K562 (cell line): ENCODE measurements around the gene GEMIN5. TPM values are rescaled to one million over a fixed set of nuclear protein-coding genes. Genes with fewer than 3 reads are reported as not detected.

Experiments
- ARID1B ChIP-seq: fragments of 450-650 bp; IDR thresholded peaks from 2 replicates; pipeline ENCODE4 v1.6.1; 2016; ENCODE audit warnings: antibody characterized with exemption, mild to moderate bottlenecking, inconsistent platforms
- CAMTA2 ChIP-seq: fragments of 250-450 bp; sonication (Bioruptor Pico); conservative IDR thresholded peaks from 2 replicates; pipeline ENCODE4 v1.5.1; 2022
- CBX8 ChIP-seq: fragments of 200-600 bp; sonication (generic); IDR thresholded peaks from 2 replicates; pipeline ENCODE4 v1.6.1; 2012; ENCODE audit warnings: borderline replicate concordance, mixed run types, low read depth, mild to moderate bottlenecking, moderate library complexity, mixed read lengths, low read length, control low read depth, inconsistent platforms; ENCODE audit not compliant: poor library complexity, severe bottlenecking; ENCODE audit errors: extremely low read depth
- HDAC8 ChIP-seq: fragments of 450-650 bp; IDR thresholded peaks from 2 replicates; pipeline ENCODE4 v1.6.1; 2016; ENCODE audit warnings: mild to moderate bottlenecking, missing genetic modification characterization, moderate library complexity, missing compliant biosample characterization
- HNRNPH1 ChIP-seq: fragments of 200-400 bp; formaldehyde crosslinking; optimal IDR thresholded peaks from 2 replicates; pipeline ENCODE3; 2017; ENCODE audit warnings: low read depth, mild to moderate bottlenecking, low read length, moderate library complexity
- KAT8 ChIP-seq: fragments of 450-650 bp; IDR thresholded peaks from 2 replicates; pipeline ENCODE4 v1.6.1; 2016; ENCODE audit warnings: low read depth, mild to moderate bottlenecking
- KLF13 ChIP-seq: fragments of 450-650 bp; IDR thresholded peaks from 2 replicates; pipeline ENCODE4 v1.6.1; 2016; ENCODE audit warnings: missing genetic modification characterization, low read depth, mild to moderate bottlenecking, missing compliant biosample characterization, moderate library complexity, borderline replicate concordance
- MAFF ChIP-seq: IDR thresholded peaks from 2 replicates; pipeline ENCODE4 v1.6.1; 2012; ENCODE audit warnings: low read length, improper control_type of control experiment
- SMARCE1 ChIP-seq: fragments of 450-650 bp; IDR thresholded peaks from 2 replicates; pipeline ENCODE4 v1.7.1; 2016; ENCODE audit warnings: mild to moderate bottlenecking
- XRCC3 ChIP-seq: fragments of 450-650 bp; IDR thresholded peaks from 2 replicates; pipeline ENCODE4 v1.6.1; 2017; ENCODE audit warnings: mild to moderate bottlenecking, moderate library complexity
- ZBTB11 ChIP-seq, 3 experiments: fragments of 200-800 bp in 1 of 3; fragments of 250-450 bp in 1 of 3; fragments of 450-650 bp in 1 of 3; sonication (Bioruptor Pico) in 1 of 3; sonication (Bioruptor generic) in 1 of 3; formaldehyde crosslinking in 1 of 3; IDR thresholded peaks; 2 replicates each; pipeline versions ENCODE4 v1.6.1 to v1.8.0; 2016 to 2022; ENCODE audit warnings: mild to moderate bottlenecking in 2 of 3, missing genetic modification characterization in 2 of 3, missing compliant biosample characterization in 1 of 3, moderate library complexity in 1 of 3
- ZC3H8 ChIP-seq: fragments of 450-650 bp; IDR thresholded peaks from 2 replicates; pipeline ENCODE4 v1.6.1; 2017
- ZNF551 ChIP-seq: fragments of 250-450 bp; sonication (Bioruptor Pico); IDR thresholded peaks from 2 replicates; pipeline ENCODE4 v1.5.0; 2021; ENCODE audit warnings: mild to moderate bottlenecking, moderate library complexity
- ZNF764 ChIP-seq: fragments of 250-450 bp; sonication (Bioruptor Pico); IDR thresholded peaks from 2 replicates; pipeline ENCODE4 v1.4.0; 2020; ENCODE audit warnings: low read depth, mild to moderate bottlenecking, moderate library complexity
- polyA plus RNA-seq, 8 experiments: library from polyadenylated mRNA; depleted of rRNA in 4 of 8; stranded (reverse) in 5 of 8; unstranded in 3 of 8; fragments of >200 nt; fragmentation: Nextera tagmentation in 2 of 8; fragmentation: Illumina TruSeq in 1 of 8; extraction: Ambion mirVana in 2 of 8; extraction: Trizol in 1 of 8; gene quantifications; 2 replicates each; pipeline versions ENCODE4 v1.2.1 to v1.2.3, GENCODE V29; 2011 to 2014; ENCODE audit warnings: inconsistent platforms in 1 of 8, missing spikeins in 1 of 8
- total RNA-seq, 7 experiments: library from RNA; depleted of rRNA in 6 of 7; stranded (reverse); fragments of >200 nt in 6 of 7; fragmentation: Illumina TruSeq in 2 of 7; extraction: Trizol in 2 of 7; gene quantifications; 2 replicates each; pipeline versions ENCODE4 v1.2.1 to v1.2.3, GENCODE V29; 2011 to 2021; ENCODE audit warnings: low replicate concordance in 1 of 7
- TF ChIP-seq, protein P1 (sequence below): fragments of 250-450 bp; sonication (Bioruptor Pico); IDR thresholded peaks from 2 replicates; pipeline ENCODE4 v1.5.1; 2021; ENCODE audit warnings: mild to moderate bottlenecking
- TF ChIP-seq, protein P2 (sequence below): IDR thresholded peaks from 2 replicates; pipeline ENCODE4 v1.6.1; 2014; ENCODE audit warnings: antibody characterized with exemption

Gene GEMIN5
- total and polyA plus RNA-seq, 9 of the 15 experiments (the other 6 are each of a cell fraction or from before 2014, with no cell fraction given) = 10.3 to 48.2 (median 34.7) TPM

DNA sequence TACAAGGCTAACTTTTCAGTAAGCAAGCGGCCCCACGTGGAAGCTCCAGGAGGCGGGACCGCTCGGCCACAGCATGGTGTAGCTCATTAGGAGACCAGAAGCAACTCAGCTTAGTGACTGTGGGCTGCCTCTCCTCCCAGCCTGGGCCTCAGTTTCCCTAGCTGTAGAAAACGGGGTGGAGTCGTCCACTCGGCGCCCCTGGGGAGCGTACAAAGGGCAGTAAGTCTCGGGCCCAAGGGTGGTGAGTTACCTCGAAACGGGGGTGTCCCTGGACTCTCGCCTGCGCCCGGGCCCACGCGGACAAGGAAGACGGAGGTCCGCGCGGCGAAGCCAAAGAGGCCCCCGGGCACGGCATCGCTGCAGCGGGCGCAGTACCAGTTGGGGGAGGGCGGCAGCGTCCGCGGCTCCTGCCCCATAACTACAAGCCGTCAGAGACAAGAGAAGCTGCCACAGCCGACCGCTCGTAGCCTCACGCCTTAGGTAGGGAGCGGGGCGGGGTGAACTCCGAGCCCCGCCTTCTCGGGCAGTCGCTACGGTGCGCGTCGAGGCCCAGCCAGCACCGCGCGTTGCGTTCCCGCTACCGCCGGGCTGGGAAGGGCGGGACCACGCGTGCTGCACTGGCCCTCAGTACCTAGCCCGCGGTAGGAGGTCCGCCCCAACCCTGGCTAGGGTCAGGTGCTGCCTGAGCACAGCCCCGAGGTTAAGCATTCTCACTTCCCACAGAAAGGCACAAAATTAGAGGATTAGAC, at the start of gene GEMIN5 (continued):
- TF ChIP-seq ZBTB11 (CRISPR knock-in tag; IDR thresholded peaks at IDR 0.05) (0 out of 6 replicates have a peak, but pooled peaks of 1 of the 3 experiments have one; percentile 22), HDAC8 (tag) (no peak), ZC3H8 (no peak), KLF13 (tag) (peak; percentile 57; the same call in 1 of the 2 replicates), ZNF551 (no peak), HNRNPH1 (no peak), CAMTA2 (CRISPR knock-in tag) (no peak), XRCC3 (no peak), CBX8 (no peak), KAT8 (no peak), MAFF (no peak), ARID1B (no peak), SMARCE1 (no peak), ZNF764 (CRISPR knock-in tag) (no peak)
- TF ChIP-seq, protein P1, sequence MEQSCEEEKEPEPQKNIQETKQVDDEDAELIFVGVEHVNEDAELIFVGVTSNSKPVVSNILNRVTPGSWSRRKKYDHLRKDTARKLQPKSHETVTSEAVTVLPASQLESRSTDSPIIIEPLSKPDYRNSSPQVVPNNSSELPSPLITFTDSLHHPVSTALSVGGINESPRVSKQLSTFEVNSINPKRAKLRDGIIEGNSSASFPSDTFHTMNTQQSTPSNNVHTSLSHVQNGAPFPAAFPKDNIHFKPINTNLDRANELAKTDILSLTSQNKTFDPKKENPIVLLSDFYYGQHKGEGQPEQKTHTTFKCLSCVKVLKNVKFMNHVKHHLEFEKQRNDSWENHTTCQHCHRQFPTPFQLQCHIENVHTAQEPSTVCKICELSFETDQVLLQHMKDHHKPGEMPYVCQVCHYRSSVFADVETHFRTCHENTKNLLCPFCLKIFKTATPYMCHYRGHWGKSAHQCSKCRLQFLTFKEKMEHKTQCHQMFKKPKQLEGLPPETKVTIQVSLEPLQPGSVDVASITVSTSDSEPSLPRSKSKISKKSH = no peak
- TF ChIP-seq, protein P2, sequence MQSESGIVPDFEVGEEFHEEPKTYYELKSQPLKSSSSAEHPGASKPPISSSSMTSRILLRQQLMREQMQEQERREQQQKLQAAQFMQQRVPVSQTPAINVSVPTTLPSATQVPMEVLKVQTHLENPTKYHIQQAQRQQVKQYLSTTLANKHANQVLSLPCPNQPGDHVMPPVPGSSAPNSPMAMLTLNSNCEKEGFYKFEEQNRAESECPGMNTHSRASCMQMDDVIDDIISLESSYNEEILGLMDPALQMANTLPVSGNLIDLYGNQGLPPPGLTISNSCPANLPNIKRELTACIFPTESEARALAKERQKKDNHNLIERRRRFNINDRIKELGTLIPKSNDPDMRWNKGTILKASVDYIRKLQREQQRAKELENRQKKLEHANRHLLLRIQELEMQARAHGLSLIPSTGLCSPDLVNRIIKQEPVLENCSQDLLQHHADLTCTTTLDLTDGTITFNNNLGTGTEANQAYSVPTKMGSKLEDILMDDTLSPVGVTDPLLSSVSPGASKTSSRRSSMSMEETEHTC = 0 out of 2 replicates have a peak, but pooled peaks have one; percentile 10
